Fibroblast of skin of left biceps (primary cell): ENCODE results near the gene CTXN1.
"Not testable (repeated sequence)": the region's sequence is repeated elsewhere in the genome, so short reads cannot be mapped to it uniquely, and the experiment has no call there.

Experiments used
- DNase-seq, 2 experiments: peaks; one replicate each; pipeline ENCODE4 v3.0.0-alpha.2; 2013; ENCODE audit warnings: low read depth in 2 of 2

Gene CTXN1

GRCh38 chr19:7925171-7925851 lies 624 bp downstream of the CTXN1 start:
- DNase-seq, result no peak

- DNase-seq, result no peak
These were observed 1.2 kb downstream of the CTXN1 start for GRCh38 chr19:7924651-7925170.

- DNase-seq, result no peak
These were observed 1.7 kb downstream of the CTXN1 start for GRCh38 chr19:7924241-7924640.

GRCh38 chr19:7923295-7924191 lies 2.4 kb downstream of the CTXN1 start:
- DNase-seq, result no peak

- DNase-seq, result no peak
These were observed 3.1 kb downstream of the CTXN1 start for GRCh38 chr19:7922836-7923195.

GRCh38 chr19:7921967-7922835 lies 3.7 kb downstream of the CTXN1 start:
- DNase-seq, result no peak

- no peak for DNase-seq
These were observed 4.5 kb downstream of the CTXN1 start for GRCh38 chr19:7921302-7921966.

- peak; percentile 88 to 90 for DNase-seq
These were observed 5.2 kb downstream of the CTXN1 start for GRCh38 chr19:7920519-7921301.

- DNase-seq, result peak; percentile 85 to 89
These were observed 6.1 kb downstream of the CTXN1 start, which contains the start of gene SNAPC2 for GRCh38 chr19:7919610-7920518. Gene SNAPC2, plus strand, starts transcription at chr19:7920338. Its CDS starts 29 bp downstream, at chr19:7920367.

- no peak for DNase-seq
These were observed 7.1 kb downstream of the CTXN1 start for GRCh38 chr19:7918615-7919421.

- not testable (repeated sequence) for DNase-seq
These were observed 7.8 kb downstream of the CTXN1 start for GRCh38 chr19:7918062-7918614.

GRCh38 chr19:7917267-7918061 lies 8.5 kb downstream of the CTXN1 start:
- no peak for DNase-seq

GRCh38 chr19:7916955-7917266 lies 9.0 kb downstream of the CTXN1 start:
- no peak for DNase-seq

GRCh38 chr19:7916103-7916954 lies 9.6 kb downstream of the CTXN1 start:
- no peak for DNase-seq

- no peak for DNase-seq
These were observed 10.5 kb downstream of the CTXN1 start for GRCh38 chr19:7915250-7916102.

GRCh38 chr19:7914598-7915045 lies 11.3 kb downstream of the CTXN1 start, which contains the start of gene TGFBR3L:
Gene TGFBR3L, plus strand, starts transcription at chr19:7914830.
- no peak for DNase-seq
